Endometrial microvascular endothelial cells (primary cell): ENCODE measurements around the gene PAFAH1B1. TPM values are rescaled to one million over a fixed set of nuclear protein-coding genes. Genes with fewer than 3 reads are reported as not detected.

Source experiments
- in situ Hi-C: cut with HindIII; loops from 2 replicates; pipeline ENCODE4 v1.10.0; 2017; ENCODE audit warnings: low sequenced_read_pairs, low pct_unique_long_range_greater_than_20kb; ENCODE audit errors: inconsistent ontology term
- total RNA-seq: library from RNA; depleted of rRNA; stranded (reverse); fragments of >200 nt; gene quantifications from one replicate; pipeline ENCODE4 v1.2.3, GENCODE V29; 2015; ENCODE audit errors: inconsistent ontology term

The PAFAH1B1 gene
- total RNA-seq, 1 donor from 2014 or later: 48.4 TPM

GRCh38 chr17:2682176-2682938 lies 88.9 kb downstream of the PAFAH1B1 start:
- in situ Hi-C loops: no loop called here

GRCh38 chr17:2683912-2684311 lies 90.5 kb downstream of the PAFAH1B1 start:
- in situ Hi-C loops: no loop called here

- in situ Hi-C loops: no loop called here
These were observed 91.1 kb downstream of the PAFAH1B1 start for GRCh38 chr17:2684549-2684948.

- in situ Hi-C loops: no loop called here
These were observed 92.2 kb downstream of the PAFAH1B1 start for GRCh38 chr17:2685696-2686095.

- in situ Hi-C loops: no loop called here
These were observed 93.6 kb downstream of the PAFAH1B1 start for GRCh38 chr17:2687074-2687418.

- in situ Hi-C loops: no loop called here
These were observed 95.2 kb downstream of the PAFAH1B1 start for GRCh38 chr17:2688351-2689342.

GRCh38 chr17:2689411-2690164 lies 96.1 kb downstream of the PAFAH1B1 start:
- in situ Hi-C loops: no loop called here

GRCh38 chr17:2690165-2691068 lies 97.0 kb downstream of the PAFAH1B1 start:
- in situ Hi-C loops: no loop called here

- in situ Hi-C loops: no loop called here
These were observed 97.8 kb downstream of the PAFAH1B1 start for GRCh38 chr17:2691069-2691871.

GRCh38 chr17:2691965-2692780 lies 98.7 kb downstream of the PAFAH1B1 start:
- in situ Hi-C loops: no loop called here

GRCh38 chr17:2692781-2693135 lies 99.3 kb downstream of the PAFAH1B1 start:
- in situ Hi-C loops: no loop called here

- in situ Hi-C loops: no loop called here
These were observed 100.3 kb downstream of the PAFAH1B1 start for GRCh38 chr17:2693561-2694380.

GRCh38 chr17:2694381-2695242 lies 101.2 kb downstream of the PAFAH1B1 start:
- in situ Hi-C loops: no loop called here

GRCh38 chr17:2695243-2695960 lies 101.9 kb downstream of the PAFAH1B1 start:
- in situ Hi-C loops: no loop called here
